GM12892 (cell line): ENCODE measurements around the gene GNPTG.

Experiments
- POLR2A ChIP-seq: IDR thresholded peaks from 2 replicates; pipeline ENCODE4 v1.6.1; 2011; ENCODE audit warnings: low read depth, low read length, control low read depth
- TAF1 ChIP-seq: IDR thresholded peaks from 2 replicates; pipeline ENCODE4 v1.6.1; 2011; ENCODE audit warnings: low read depth, mild to moderate bottlenecking, control low read depth, low read length, borderline replicate concordance

- TF ChIP-seq TAF1 (no peak), POLR2A (no peak)
Observed at GRCh38 chr16:1354815-1355540, 3.2 kb downstream of the GNPTG start.
